IMR-90 (cell line): ENCODE data around the gene TMEM233. TPM values are rescaled to one million over a fixed set of nuclear protein-coding genes. Genes with fewer than 3 reads are reported as not detected.

ENCODE experiments used
- ATAC-seq: fragments of 200-7000 bp; cut with Tn5 transposase; 2 replicates; pipeline ENCODE4 v1.9.1; 2020; ENCODE audit warnings: low read depth, mild to moderate bottlenecking, moderate library complexity
- BruUV-seq: library from RNA; stranded (reverse); fragments of 400-500 nt; replicated peaks from 2 replicates; lab custom pipeline; 2021; lab: Mats Ljungman, UMichigan
- CTCF ChIA-PET: fragments of 300-600 bp; formaldehyde crosslinking; extraction: SDS; loops from one replicate; lab custom pipeline; 2021; ENCODE audit warnings: antibody characterized with exemption; lab: Yijun Ruan, JAX
- POLR2A ChIA-PET: fragments of 300-600 bp; sonication (Branson Sonifier 250); formaldehyde crosslinking; loops from one replicate; lab custom pipeline; 2022; ENCODE audit warnings: antibody characterized with exemption; ENCODE audit not compliant: unreplicated experiment; lab: Charles Lee
- DNase-seq: peaks from one replicate; pipeline ENCODE4 v3.0.0; 2013
- H2AFZ ChIP-seq: replicated peaks from 2 replicates; pipeline ENCODE3; 2013; ENCODE audit warnings: low read length, mild to moderate bottlenecking; ENCODE audit not compliant: poor library complexity
- H2AK5ac ChIP-seq: 2 replicates; pipeline ENCODE4 v1.6.1; 2013; ENCODE audit warnings: low read depth, low read length, inconsistent platforms
- H2AK9ac ChIP-seq: replicated peaks from 2 replicates; pipeline ENCODE3; 2013; ENCODE audit warnings: mild to moderate bottlenecking, low read depth, low read length, moderate library complexity; ENCODE audit not compliant: poor library complexity
- H2BK120ac ChIP-seq: 2 replicates; pipeline ENCODE4 v1.6.1; 2013; ENCODE audit warnings: low read depth, low read length, inconsistent platforms
- H2BK15ac ChIP-seq: 3 replicates; pipeline ENCODE4 v1.6.1; 2013; ENCODE audit warnings: low read depth, low read length, inconsistent platforms
- H2BK20ac ChIP-seq: 2 replicates; pipeline ENCODE4 v1.6.1; 2013; ENCODE audit warnings: low read depth, mild to moderate bottlenecking, inconsistent platforms, low read length, moderate library complexity
- H2BK5ac ChIP-seq: 2 replicates; pipeline ENCODE4 v1.6.1; 2013; ENCODE audit warnings: mild to moderate bottlenecking, low read depth, low read length, inconsistent platforms; ENCODE audit not compliant: poor library complexity, severe bottlenecking
- H3K14ac ChIP-seq: replicated peaks from 2 replicates; pipeline ENCODE4 v1.6.1; 2013; ENCODE audit warnings: low read depth, low read length, inconsistent platforms
- H3K18ac ChIP-seq: 2 replicates; pipeline ENCODE4 v1.6.1; 2013; ENCODE audit warnings: low read depth, low read length, control low read depth
- H3K23ac ChIP-seq: 2 replicates; pipeline ENCODE4 v1.6.1; 2013; ENCODE audit warnings: low read depth, low read length, inconsistent platforms
- H3K27ac ChIP-seq: 2 replicates; pipeline ENCODE4 v1.5.1; 2013; ENCODE audit warnings: mild to moderate bottlenecking, control low read depth, low read length; ENCODE audit not compliant: insufficient read depth
- H3K27me3 ChIP-seq: 2 replicates; pipeline ENCODE4 v1.6.1; 2013; ENCODE audit warnings: low read length; ENCODE audit not compliant: control insufficient read depth, insufficient read depth
- H3K36me3 ChIP-seq: 2 replicates; pipeline ENCODE4 v1.6.1; 2013; ENCODE audit warnings: low read length, mixed read lengths; ENCODE audit not compliant: control insufficient read depth, insufficient read depth
- H3K4ac ChIP-seq: 2 replicates; pipeline ENCODE4 v1.6.1; 2013; ENCODE audit warnings: low read depth, low read length, inconsistent platforms
- H3K4me1 ChIP-seq: 2 replicates; pipeline ENCODE4 v1.6.1; 2013; ENCODE audit warnings: low read length, mixed read lengths; ENCODE audit not compliant: control insufficient read depth, insufficient read depth
- H3K4me2 ChIP-seq: 2 replicates; pipeline ENCODE4 v1.6.1; 2013; ENCODE audit warnings: low read depth, mild to moderate bottlenecking, control low read depth, low read length, moderate library complexity
- H3K4me3 ChIP-seq: 2 replicates; pipeline ENCODE4 v1.5.1; 2013; ENCODE audit warnings: low read depth, mild to moderate bottlenecking, control low read depth, low read length, moderate library complexity; ENCODE audit not compliant: insufficient read depth
- H3K56ac ChIP-seq: 2 replicates; pipeline ENCODE4 v1.6.1; 2013; ENCODE audit warnings: low read length, inconsistent platforms; ENCODE audit not compliant: insufficient read depth; ENCODE audit errors: extremely low read depth
- H3K79me1 ChIP-seq, 2 experiments: 2 replicates each; pipeline ENCODE4 v1.6.1; 2013; ENCODE audit warnings: low read length in 2 of 2, inconsistent platforms in 1 of 2, low read depth in 1 of 2
- H3K9ac ChIP-seq: 2 replicates; pipeline ENCODE4 v1.6.1; 2013; ENCODE audit warnings: low read depth, low read length, control low read depth
- H3K9me1 ChIP-seq: 2 replicates; pipeline ENCODE4 v1.6.1; 2013; ENCODE audit warnings: low read length, inconsistent platforms; ENCODE audit not compliant: insufficient read depth
- H3K9me3 ChIP-seq: 2 replicates; pipeline ENCODE4 v1.6.1; 2013; ENCODE audit warnings: low read length; ENCODE audit not compliant: control insufficient read depth, insufficient read depth
- H4K20me1 ChIP-seq: 2 replicates; pipeline ENCODE4 v1.6.1; 2013; ENCODE audit warnings: low read length, inconsistent platforms; ENCODE audit not compliant: insufficient read depth
- H4K5ac ChIP-seq: 2 replicates; pipeline ENCODE4 v1.6.1; 2013; ENCODE audit warnings: mild to moderate bottlenecking, low read depth, low read length, control low read depth
- H4K8ac ChIP-seq, 2 experiments: 2 replicates each; pipeline ENCODE4 v1.6.1; 2013; ENCODE audit warnings: low read depth in 2 of 2, low read length in 2 of 2, control low read depth in 1 of 2, inconsistent platforms in 1 of 2
- H4K91ac ChIP-seq: 2 replicates; pipeline ENCODE4 v1.6.1; 2013; ENCODE audit warnings: low read depth, low read length, inconsistent platforms; ENCODE audit not compliant: insufficient read depth
- CEBPB ChIP-seq: IDR thresholded peaks from 2 replicates; pipeline ENCODE4 v1.6.1; 2012; ENCODE audit warnings: low read depth, low read length, improper control_type of control experiment
- CHD1 ChIP-seq: IDR thresholded peaks from 2 replicates; pipeline ENCODE4 v1.6.1; 2012; ENCODE audit warnings: low read depth, low read length, improper control_type of control experiment
- FOS ChIP-seq: fragments of 150-350 bp; IDR thresholded peaks from 2 replicates; pipeline ENCODE4 v1.6.1; 2016; ENCODE audit warnings: low read depth, low read length
- MAFK ChIP-seq: IDR thresholded peaks from 2 replicates; pipeline ENCODE4 v1.6.1; 2012; ENCODE audit warnings: low read depth, low read length, improper control_type of control experiment
- MAZ ChIP-seq: IDR thresholded peaks from 2 replicates; pipeline ENCODE4 v1.6.1; 2012; ENCODE audit warnings: low read depth, mild to moderate bottlenecking, low read length, improper control_type of control experiment, moderate library complexity, borderline replicate concordance
- MXI1 ChIP-seq: IDR thresholded peaks from 2 replicates; pipeline ENCODE4 v1.6.1; 2012; ENCODE audit warnings: low read depth, mild to moderate bottlenecking, low read length, moderate library complexity, borderline replicate concordance
- NFE2L2 ChIP-seq: fragments of 150-350 bp; IDR thresholded peaks from 2 replicates; pipeline ENCODE4 v1.6.1; 2016; ENCODE audit warnings: low read depth, mild to moderate bottlenecking, low read length
- POLR2A ChIP-seq: IDR thresholded peaks from 2 replicates; pipeline ENCODE4 v1.6.1; 2012; ENCODE audit warnings: mild to moderate bottlenecking, low read depth, low read length
- RAD21 ChIP-seq: IDR thresholded peaks from 2 replicates; pipeline ENCODE4 v1.6.1; 2012; ENCODE audit warnings: low read length, improper control_type of control experiment
- RCOR1 ChIP-seq: IDR thresholded peaks from 2 replicates; pipeline ENCODE4 v1.6.1; 2012; ENCODE audit warnings: mild to moderate bottlenecking, low read length, improper control_type of control experiment; ENCODE audit not compliant: insufficient replicate concordance
- RFX5 ChIP-seq: IDR thresholded peaks from 2 replicates; pipeline ENCODE4 v1.8.0; 2012; ENCODE audit warnings: low read depth, mild to moderate bottlenecking, low read length, moderate library complexity
- SMC3 ChIP-seq: fragments of 150-350 bp; IDR thresholded peaks from 2 replicates; pipeline ENCODE4 v1.6.1; 2016; ENCODE audit warnings: low read depth, mild to moderate bottlenecking, antibody characterized with exemption, low read length, moderate library complexity
- WGBS, 2 experiments: methylation state at CpG; one replicate each; pipeline versions ENCODE4 v1.1.5 to v1.1.7; 2013; ENCODE audit warnings: missing lambda C conversion rate in 2 of 2; ENCODE audit not compliant: insufficient read length in 1 of 2; ENCODE audit errors: extremely low coverage in 2 of 2; 5-methylcytosine and 5-hydroxymethylcytosine counted together
- dilution Hi-C: fragments of 300-500 bp; cut with HindIII; formaldehyde crosslinking; loops from one replicate; pipeline ENCODE4 v1.14.3; 2018; ENCODE audit warnings: low sequenced_read_pairs; ENCODE audit not compliant: unreplicated experiment
- in situ Hi-C: fragments of 300-500 bp; cut with MboI; formaldehyde crosslinking; loops from 3 replicates; pipeline ENCODE4 v1.14.3; 2019; ENCODE audit warnings: low sequenced_read_pairs, inconsistent platforms, mixed read lengths
- intact Hi-C: fragments of 100-400 bp; cut with micrococcal nuclease; formaldehyde crosslinking; loops from 2 replicates; pipeline ENCODE4 v1.10.0; 2022
- polyA plus RNA-seq, 3 experiments: library from polyadenylated mRNA; depleted of rRNA; stranded (reverse); fragments of >200 nt; gene quantifications; 2 replicates each; pipeline ENCODE4 v1.2.3, GENCODE V29; 2012; ENCODE audit warnings: low replicate concordance in 1 of 3
- total RNA-seq: library from RNA; depleted of rRNA; stranded (reverse); fragments of >200 nt; gene quantifications from 2 replicates; pipeline ENCODE4 v1.2.3, GENCODE V29; 2012
- TF ChIP-seq, protein P1 (sequence below): fragments of 150-350 bp; IDR thresholded peaks from 2 replicates; pipeline ENCODE4 v1.6.1; 2016; ENCODE audit warnings: low read depth, mild to moderate bottlenecking, low read length, moderate library complexity, borderline replicate concordance
- TF ChIP-seq, protein P2 (sequence below): fragments of 150-350 bp; IDR thresholded peaks from 2 replicates; pipeline ENCODE4 v1.6.1; 2017; ENCODE audit warnings: mild to moderate bottlenecking, antibody characterized with exemption, low read length, low read depth

Gene TMEM233
- total and polyA plus RNA-seq, 2 of the 4 experiments (the other 2 are of a cell fraction), result not detected

DNA sequence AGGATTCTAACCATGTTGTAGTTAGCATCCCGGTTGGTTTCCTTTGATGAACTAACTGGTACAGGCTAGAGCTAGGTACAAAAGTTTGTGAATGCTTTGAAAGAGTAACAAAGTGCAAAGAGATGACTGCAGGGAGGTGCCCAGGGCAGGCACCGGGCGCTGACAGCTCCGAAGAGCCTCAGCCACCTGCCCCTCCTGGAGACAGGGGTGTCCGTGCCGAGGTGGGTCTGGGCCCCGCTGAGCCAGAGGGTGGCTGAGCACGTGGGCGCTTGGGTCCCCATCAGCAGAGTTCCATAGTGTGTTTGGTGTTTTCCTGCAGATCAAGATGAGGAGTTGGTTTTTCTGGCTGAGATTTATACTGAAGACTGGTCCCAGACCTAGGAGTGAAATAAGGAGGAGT lies 94.3 kb downstream of the TMEM233 start:
- no peak overlapping the region for H3K56ac ChIP-seq
- no peak overlapping the region for H3K4ac ChIP-seq
- no peak overlapping the region for H2BK5ac ChIP-seq
- no peak overlapping the region for H4K8ac ChIP-seq
- POLR2A ChIA-PET, result interaction anchor here (1.1 kb wide), 1 partner anchor 189 kb away, joined by 18 read pairs; the partner anchor contains the start of gene CIT
- no peaks in the 10 kb centered on the region for H3K9me3 ChIP-seq
- no peak overlapping the region for H2AFZ ChIP-seq
- TF ChIP-seq MXI1 (no peak), MAZ (no peak), SMC3 (no peak), RCOR1 (no peak), POLR2A (no peak), CEBPB (no peak), MAFK (no peak), RFX5 (no peak), NFE2L2 (no peak), FOS (no peak), CHD1 (no peak), RAD21 (no peak)
- TF ChIP-seq, protein P1, sequence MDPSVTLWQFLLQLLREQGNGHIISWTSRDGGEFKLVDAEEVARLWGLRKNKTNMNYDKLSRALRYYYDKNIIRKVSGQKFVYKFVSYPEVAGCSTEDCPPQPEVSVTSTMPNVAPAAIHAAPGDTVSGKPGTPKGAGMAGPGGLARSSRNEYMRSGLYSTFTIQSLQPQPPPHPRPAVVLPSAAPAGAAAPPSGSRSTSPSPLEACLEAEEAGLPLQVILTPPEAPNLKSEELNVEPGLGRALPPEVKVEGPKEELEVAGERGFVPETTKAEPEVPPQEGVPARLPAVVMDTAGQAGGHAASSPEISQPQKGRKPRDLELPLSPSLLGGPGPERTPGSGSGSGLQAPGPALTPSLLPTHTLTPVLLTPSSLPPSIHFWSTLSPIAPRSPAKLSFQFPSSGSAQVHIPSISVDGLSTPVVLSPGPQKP, result no peak
- TF ChIP-seq, protein P2, sequence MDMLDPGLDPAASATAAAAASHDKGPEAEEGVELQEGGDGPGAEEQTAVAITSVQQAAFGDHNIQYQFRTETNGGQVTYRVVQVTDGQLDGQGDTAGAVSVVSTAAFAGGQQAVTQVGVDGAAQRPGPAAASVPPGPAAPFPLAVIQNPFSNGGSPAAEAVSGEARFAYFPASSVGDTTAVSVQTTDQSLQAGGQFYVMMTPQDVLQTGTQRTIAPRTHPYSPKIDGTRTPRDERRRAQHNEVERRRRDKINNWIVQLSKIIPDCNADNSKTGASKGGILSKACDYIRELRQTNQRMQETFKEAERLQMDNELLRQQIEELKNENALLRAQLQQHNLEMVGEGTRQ, result no peak
- no peak overlapping the region for H2AK5ac ChIP-seq
- no peak overlapping the region for H3K14ac ChIP-seq
- no peak overlapping the region for H2BK120ac ChIP-seq
- dilution Hi-C loops (no loop called here), in situ Hi-C loops (no loop called here), intact Hi-C loops (no loop called here)
- BruUV-seq, result no TSS peak
- no peak overlapping the region for H3K4me3 ChIP-seq
- no peak overlapping the region for H4K91ac ChIP-seq
- no peak overlapping the region for H3K23ac ChIP-seq
- H3K9ac ChIP-seq, result no peak overlapping the region
- no peak for DNase-seq
- no peak overlapping the region for H3K27ac ChIP-seq
- H3K36me3 ChIP-seq, result 0 out of 2 replicates have a peak, but pooled peaks cover 3% of the 10 kb centered on the region
- H2BK20ac ChIP-seq, result no peak overlapping the region
- H2BK15ac ChIP-seq, result no peak overlapping the region
- ATAC-seq, result no peak
- H3K27me3 ChIP-seq, result no peaks in the 10 kb centered on the region
- no peak overlapping the region for H3K18ac ChIP-seq
- no peak overlapping the region for H2AK9ac ChIP-seq
- 0 out of 4 replicates have a peak, but pooled peaks cover 0 to 7% of the 10 kb centered on the region in 2 experiments for H3K79me1 ChIP-seq
- H4K20me1 ChIP-seq, result no peaks in the 10 kb centered on the region
- peaks cover 8% of the 10 kb centered on the region for H3K4me1 ChIP-seq
- no peak overlapping the region for H3K4me2 ChIP-seq
- H4K5ac ChIP-seq, result no peak overlapping the region
- WGBS, 2 experiments, result 100% methylated on average over 5 of the region's 9 CpGs; no CpG with 5 or more reads in 1 of the 2 experiments
- CTCF ChIA-PET, result no interaction called here
- peaks cover 9% of the 10 kb centered on the region; the same call in 1 of the 2 replicates for H3K9me1 ChIP-seq
